ENCODE data around the gene NDUFA6. TPM values are rescaled to one million over a fixed set of nuclear protein-coding genes. Genes with fewer than 3 reads are reported as not detected.

NDUFA6 gene
- total and polyA plus RNA-seq, 2 of the 13 experiments (the other 11 are each of a cell fraction or from before 2014, with no cell fraction given) = 68.5 to 87.8 TPM

DNA sequence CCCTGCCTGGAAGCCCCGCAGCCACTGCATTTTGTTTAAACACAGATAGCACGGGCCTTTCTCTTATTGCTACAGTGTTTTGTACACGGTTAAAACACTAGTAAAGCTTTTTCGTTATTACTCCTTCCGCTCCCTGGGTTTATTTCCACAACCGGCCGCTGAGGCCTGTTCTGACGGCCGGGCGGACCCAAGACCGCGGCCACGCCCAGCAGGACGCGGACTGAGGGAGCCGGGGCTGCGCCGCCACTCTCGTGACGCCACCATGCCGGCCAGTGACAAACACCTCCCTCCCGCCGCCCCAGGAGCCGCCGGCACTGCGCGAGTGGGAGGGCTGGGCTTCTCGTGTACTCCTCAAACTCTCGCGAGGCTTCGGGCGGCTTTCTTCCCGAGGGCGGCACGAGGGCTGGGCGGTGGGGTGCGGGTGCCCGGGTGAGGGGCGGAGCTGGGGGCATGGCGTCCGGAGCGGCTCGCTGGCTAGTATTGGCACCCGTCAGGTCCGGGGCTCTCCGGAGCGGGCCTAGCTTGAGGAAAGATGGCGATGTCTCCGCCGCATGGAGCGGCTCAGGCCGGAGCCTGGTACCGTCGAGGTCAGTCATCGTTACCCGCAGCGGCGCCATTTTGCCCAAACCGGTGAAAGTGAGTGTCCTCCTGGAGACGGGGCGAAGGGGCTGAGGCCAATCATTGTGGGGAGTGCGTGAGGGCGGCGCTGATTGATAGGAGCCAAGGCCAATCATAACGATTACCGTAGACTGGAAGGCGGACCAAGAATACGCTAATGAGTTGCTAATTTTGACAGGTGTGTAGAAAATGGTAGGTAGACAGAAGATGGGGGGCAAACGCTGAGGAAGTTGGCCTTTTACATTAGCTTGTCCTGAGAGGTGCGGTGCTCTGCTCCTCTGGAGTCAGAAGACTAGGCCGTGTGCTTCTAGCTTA lies 11.0 kb downstream of the NDUFA6 start, which contains the start of gene SMDT1 (continued):
- TF ChIP-seq, protein P1, sequence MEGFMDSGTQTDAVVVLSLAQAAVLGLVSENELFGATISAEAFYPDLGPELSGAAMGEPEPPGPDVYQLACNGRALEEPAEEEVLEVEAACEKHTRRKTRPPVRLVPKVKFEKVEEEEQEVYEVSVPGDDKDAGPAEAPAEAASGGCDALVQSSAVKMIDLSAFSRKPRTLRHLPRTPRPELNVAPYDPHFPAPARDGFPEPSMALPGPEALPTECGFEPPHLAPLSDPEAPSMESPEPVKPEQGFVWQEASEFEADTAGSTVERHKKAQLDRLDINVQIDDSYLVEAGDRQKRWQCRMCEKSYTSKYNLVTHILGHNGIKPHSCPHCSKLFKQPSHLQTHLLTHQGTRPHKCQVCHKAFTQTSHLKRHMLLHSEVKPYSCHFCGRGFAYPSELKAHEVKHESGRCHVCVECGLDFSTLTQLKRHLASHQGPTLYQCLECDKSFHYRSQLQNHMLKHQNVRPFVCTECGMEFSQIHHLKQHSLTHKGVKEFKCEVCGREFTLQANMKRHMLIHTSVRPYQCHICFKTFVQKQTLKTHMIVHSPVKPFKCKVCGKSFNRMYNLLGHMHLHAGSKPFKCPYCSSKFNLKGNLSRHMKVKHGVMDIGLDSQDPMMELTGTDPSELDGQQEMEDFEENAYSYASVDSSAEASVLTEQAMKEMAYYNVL (CRISPR knock-in tag; IDR thresholded peaks at IDR 0.05; ENCODE audit: borderline replicate concordance) = no peak; the same call in 1 of the 2 replicates
- TF ChIP-seq ZFP91 (CRISPR knock-in tag; IDR thresholded peaks at IDR 0.05; ENCODE audit: borderline replicate concordance) (peak; percentile 88; the same call in 1 of the 2 replicates), ZNF7 (CRISPR knock-in tag; IDR thresholded peaks at IDR 0.05) (no peak), ZSCAN5A (CRISPR knock-in tag; IDR thresholded peaks at IDR 0.05; ENCODE audit: borderline replicate concordance) (no peak), REXO4 (CRISPR knock-in tag; IDR thresholded peaks at IDR 0.05; ENCODE audit: borderline replicate concordance) (no peak), KLF16 (CRISPR knock-in tag; IDR thresholded peaks at IDR 0.05) (peak in 1 of 2 experiments; percentile 87; a peak in 1 of 4 replicates), ZNF512 (CRISPR knock-in tag; IDR thresholded peaks at IDR 0.05) (no peak), ZNF761 (CRISPR knock-in tag; conservative IDR thresholded peaks at IDR 0.05) (peak; percentile 91; the same call in 1 of the 2 replicates), ZNF567 (CRISPR knock-in tag; IDR thresholded peaks at IDR 0.05; ENCODE audit: borderline replicate concordance) (no peak), SNRNP70 (IDR thresholded peaks at IDR 0.05; ENCODE audit: low read depth, low read length) (no peak)
- TF ChIP-seq, protein P2, sequence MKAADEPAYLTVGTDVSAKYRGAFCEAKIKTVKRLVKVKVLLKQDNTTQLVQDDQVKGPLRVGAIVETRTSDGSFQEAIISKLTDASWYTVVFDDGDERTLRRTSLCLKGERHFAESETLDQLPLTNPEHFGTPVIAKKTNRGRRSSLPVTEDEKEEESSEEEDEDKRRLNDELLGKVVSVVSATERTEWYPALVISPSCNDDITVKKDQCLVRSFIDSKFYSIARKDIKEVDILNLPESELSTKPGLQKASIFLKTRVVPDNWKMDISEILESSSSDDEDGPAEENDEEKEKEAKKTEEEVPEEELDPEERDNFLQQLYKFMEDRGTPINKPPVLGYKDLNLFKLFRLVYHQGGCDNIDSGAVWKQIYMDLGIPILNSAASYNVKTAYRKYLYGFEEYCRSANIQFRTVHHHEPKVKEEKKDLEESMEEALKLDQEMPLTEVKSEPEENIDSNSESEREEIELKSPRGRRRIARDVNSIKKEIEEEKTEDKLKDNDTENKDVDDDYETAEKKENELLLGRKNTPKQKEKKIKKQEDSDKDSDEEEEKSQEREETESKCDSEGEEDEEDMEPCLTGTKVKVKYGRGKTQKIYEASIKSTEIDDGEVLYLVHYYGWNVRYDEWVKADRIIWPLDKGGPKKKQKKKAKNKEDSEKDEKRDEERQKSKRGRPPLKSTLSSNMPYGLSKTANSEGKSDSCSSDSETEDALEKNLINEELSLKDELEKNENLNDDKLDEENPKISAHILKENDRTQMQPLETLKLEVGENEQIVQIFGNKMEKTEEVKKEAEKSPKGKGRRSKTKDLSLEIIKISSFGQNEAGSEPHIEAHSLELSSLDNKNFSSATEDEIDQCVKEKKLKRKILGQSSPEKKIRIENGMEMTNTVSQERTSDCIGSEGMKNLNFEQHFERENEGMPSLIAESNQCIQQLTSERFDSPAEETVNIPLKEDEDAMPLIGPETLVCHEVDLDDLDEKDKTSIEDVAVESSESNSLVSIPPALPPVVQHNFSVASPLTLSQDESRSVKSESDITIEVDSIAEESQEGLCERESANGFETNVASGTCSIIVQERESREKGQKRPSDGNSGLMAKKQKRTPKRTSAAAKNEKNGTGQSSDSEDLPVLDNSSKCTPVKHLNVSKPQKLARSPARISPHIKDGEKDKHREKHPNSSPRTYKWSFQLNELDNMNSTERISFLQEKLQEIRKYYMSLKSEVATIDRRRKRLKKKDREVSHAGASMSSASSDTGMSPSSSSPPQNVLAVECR (CRISPR knock-in tag; IDR thresholded peaks at IDR 0.05; ENCODE audit: borderline replicate concordance) = peak; percentile 91; the same call in 1 of the 2 replicates
- TF ChIP-seq, protein P3, sequence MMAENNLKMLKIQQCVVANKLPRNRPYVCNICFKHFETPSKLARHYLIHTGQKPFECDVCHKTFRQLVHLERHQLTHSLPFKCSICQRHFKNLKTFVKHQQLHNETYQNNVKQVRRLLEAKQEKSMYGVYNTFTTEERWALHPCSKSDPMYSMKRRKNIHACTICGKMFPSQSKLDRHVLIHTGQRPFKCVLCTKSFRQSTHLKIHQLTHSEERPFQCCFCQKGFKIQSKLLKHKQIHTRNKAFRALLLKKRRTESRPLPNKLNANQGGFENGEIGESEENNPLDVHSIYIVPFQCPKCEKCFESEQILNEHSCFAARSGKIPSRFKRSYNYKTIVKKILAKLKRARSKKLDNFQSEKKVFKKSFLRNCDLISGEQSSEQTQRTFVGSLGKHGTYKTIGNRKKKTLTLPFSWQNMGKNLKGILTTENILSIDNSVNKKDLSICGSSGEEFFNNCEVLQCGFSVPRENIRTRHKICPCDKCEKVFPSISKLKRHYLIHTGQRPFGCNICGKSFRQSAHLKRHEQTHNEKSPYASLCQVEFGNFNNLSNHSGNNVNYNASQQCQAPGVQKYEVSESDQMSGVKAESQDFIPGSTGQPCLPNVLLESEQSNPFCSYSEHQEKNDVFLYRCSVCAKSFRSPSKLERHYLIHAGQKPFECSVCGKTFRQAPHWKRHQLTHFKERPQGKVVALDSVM (CRISPR knock-in tag; IDR thresholded peaks at IDR 0.05) = no peak

Measured in HepG2 (cell line).